Measurements from ENCODE around the gene SCGB2B2. TPM values are rescaled to one million over a fixed set of nuclear protein-coding genes. Genes with fewer than 3 reads are reported as not detected.
"Not testable (repeated sequence)": the region's sequence is repeated elsewhere in the genome, so short reads cannot be mapped to it uniquely, and the experiment has no call there.

Gene SCGB2B2
- polyA plus RNA-seq, 1 experiment, result not detected

DNA sequence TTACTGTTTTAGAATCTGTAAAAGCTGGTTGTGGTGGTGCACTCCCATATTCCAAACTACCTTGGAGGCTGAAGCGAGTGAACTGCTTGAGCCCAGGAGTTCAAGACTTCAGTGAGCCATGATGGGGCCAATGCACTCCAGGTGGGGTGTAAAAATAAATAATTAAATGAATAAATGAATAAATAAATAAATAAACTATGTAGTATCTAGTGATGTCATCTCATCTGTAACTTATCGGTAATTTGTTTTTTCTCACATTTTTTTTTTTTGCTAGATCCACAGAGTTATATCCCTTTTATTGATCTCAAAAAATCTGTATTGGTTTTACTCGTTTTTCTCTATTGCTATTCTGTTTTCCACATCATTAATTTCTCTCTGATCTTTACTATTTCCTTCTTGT is 5.0 kb downstream of the SCGB2B2 start:
- no peak for TF ChIP-seq CTCF (IDR thresholded peaks at IDR 0.05; ENCODE audit: insufficient read depth, low read depth, low read length)
- POLR2A ChIA-PET, result no interaction called here
- no peak for DNase-seq (ENCODE audit: low read depth)

GRCh38 chr19:34669305-34669704 is 7.7 kb downstream of the SCGB2B2 start:
- Histone ChIP-seq H3K36me3 (ENCODE audit: control insufficient read depth, insufficient read depth, low read length) (no peaks in the 10 kb centered on the region), H3K4me3 (ENCODE audit: low read depth, low read length) (no peak overlapping the region), H3K27me3 (ENCODE audit: control insufficient read depth, insufficient read depth, low read length) (no peaks in the 10 kb centered on the region)
- POLR2A ChIA-PET, result no interaction called here
- CTCF ChIA-PET, result no interaction called here
- TF ChIP-seq CTCF (IDR thresholded peaks at IDR 0.05; ENCODE audit: insufficient read depth, low read depth, low read length), result no peak
- no peak for DNase-seq (ENCODE audit: low read depth)

More for the DNA sequence above, 5.0 kb downstream of the SCGB2B2 start:
- no peaks in the 10 kb centered on the region for H3K36me3 ChIP-seq (ENCODE audit: control insufficient read depth, insufficient read depth, low read length)
- no peak overlapping the region for H3K4me3 ChIP-seq (ENCODE audit: low read depth, low read length)
- no peaks in the 10 kb centered on the region for H3K27me3 ChIP-seq (ENCODE audit: control insufficient read depth, insufficient read depth, low read length)
- CTCF ChIA-PET, result no interaction called here

DNA sequence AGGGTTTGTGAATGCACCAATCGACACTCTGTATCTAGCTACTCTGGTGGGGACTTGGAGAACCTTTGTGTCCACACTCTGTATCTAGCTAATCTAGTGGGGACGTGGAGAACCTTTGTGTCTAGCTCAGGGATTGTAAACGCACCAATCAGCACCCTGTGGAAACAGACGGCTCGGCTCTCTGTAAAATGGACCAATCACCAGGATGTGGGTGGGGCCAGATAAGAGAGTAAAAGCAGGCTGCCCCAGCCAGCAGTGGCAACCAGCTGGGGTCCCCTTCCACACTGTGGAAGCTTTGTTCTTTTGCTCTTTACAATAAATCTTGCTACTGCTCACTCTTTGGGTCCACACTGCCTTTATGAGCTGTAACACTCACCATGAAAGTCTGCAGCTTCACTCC is 8.3 kb downstream of the SCGB2B2 start:
- H3K36me3 ChIP-seq (ENCODE audit: control insufficient read depth, insufficient read depth, low read length); POLR2A ChIA-PET; CTCF ChIA-PET; H3K4me3 ChIP-seq (ENCODE audit: low read depth, low read length); DNase-seq (ENCODE audit: low read depth); H3K27me3 ChIP-seq (ENCODE audit: control insufficient read depth, insufficient read depth, low read length): not testable (repeated sequence)

DNA sequence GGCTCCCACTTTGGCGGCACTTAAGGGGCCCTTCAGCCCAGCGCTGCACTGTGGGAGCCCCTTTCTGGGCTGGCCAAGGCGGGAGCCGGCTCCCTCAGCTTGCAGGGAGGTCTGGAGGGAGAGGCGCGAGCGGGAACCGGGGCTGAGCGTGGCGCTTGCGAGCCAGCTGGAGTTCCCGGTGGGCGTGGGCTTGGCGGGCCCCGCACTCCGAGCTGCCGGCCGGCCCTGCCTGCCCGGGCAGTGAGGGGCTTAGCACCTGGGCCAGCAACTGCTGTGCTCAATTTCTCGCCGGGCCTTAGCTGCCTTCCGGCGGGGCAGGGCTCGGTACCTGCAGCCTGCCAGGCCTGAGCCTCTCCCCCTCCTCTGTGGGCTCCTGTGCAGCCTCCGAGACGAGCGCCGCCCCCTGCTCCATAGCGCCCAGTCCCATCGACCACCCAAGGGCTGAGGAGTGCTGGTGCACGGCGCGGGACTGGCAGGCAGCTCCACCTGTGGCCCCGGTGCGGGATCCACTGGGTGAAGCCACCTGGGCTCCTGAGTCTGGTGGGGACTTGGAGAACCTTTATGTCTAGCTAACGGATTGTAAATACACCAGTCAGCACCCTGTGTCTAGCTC is 8.8 kb downstream of the SCGB2B2 start:
- H3K27me3 ChIP-seq (ENCODE audit: control insufficient read depth, insufficient read depth, low read length); H3K4me3 ChIP-seq (ENCODE audit: low read depth, low read length); H3K36me3 ChIP-seq (ENCODE audit: control insufficient read depth, insufficient read depth, low read length); POLR2A ChIA-PET; DNase-seq (ENCODE audit: low read depth); CTCF ChIA-PET: not testable (repeated sequence)

GRCh38 chr19:34667349-34668076 is 9.4 kb downstream of the SCGB2B2 start:
- no peaks in the 10 kb centered on the region for H3K36me3 ChIP-seq (ENCODE audit: control insufficient read depth, insufficient read depth, low read length)
- peak overlapping the region; percentile 14 for H3K4me3 ChIP-seq (ENCODE audit: low read depth, low read length)
- no peak for DNase-seq (ENCODE audit: low read depth)
- ChIA-PET POLR2A (no interaction called here), CTCF (no interaction called here)
- TF ChIP-seq CTCF (IDR thresholded peaks at IDR 0.05; ENCODE audit: insufficient read depth, low read depth, low read length), result no peak
- H3K27me3 ChIP-seq (ENCODE audit: control insufficient read depth, insufficient read depth, low read length), result no peaks in the 10 kb centered on the region

DNA sequence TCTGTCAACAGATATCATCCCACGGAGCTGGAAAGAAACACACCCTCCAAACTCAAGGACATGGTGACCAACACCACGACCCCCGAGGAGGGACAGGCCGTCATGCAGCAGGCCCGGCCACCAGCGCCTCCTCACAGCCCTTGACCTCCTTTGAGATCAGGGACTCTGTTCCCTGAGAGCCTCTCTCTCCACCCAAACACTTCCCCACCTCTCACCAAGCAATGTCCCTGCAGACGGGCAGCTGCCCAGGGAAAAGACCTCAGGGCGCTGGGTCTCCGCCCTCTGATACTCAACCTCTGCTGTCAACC is 10.0 kb downstream of the SCGB2B2 start:
- CTCF ChIA-PET, result interaction anchor here (0.5 kb wide), 1 partner anchor 1508 kb away, joined by 3 read pairs; no protein-coding TSS in a partner anchor
- POLR2A ChIA-PET, result no interaction called here
- Histone ChIP-seq H3K36me3 (ENCODE audit: control insufficient read depth, insufficient read depth, low read length) (no peaks in the 10 kb centered on the region), H3K27me3 (ENCODE audit: control insufficient read depth, insufficient read depth, low read length) (no peaks in the 10 kb centered on the region), H3K4me3 (ENCODE audit: low read depth, low read length) (no peak overlapping the region)
- no peak for TF ChIP-seq CTCF (IDR thresholded peaks at IDR 0.05; ENCODE audit: insufficient read depth, low read depth, low read length)
- no peak for DNase-seq (ENCODE audit: low read depth)

Measured in BJ (cell line).